Smooth muscle cell of the brain vasculature (primary cell): ENCODE measurements around the gene HBZ.
"Not testable (repeated sequence)": the region's sequence is repeated elsewhere in the genome, so short reads cannot be mapped to it uniquely, and the experiment has no call there.

ENCODE experiments used
- DNase-seq: peaks from one replicate; pipeline ENCODE4 v3.0.0-alpha.2; 2012; ENCODE audit warnings: low read depth, low spot score

Gene HBZ

DNA sequence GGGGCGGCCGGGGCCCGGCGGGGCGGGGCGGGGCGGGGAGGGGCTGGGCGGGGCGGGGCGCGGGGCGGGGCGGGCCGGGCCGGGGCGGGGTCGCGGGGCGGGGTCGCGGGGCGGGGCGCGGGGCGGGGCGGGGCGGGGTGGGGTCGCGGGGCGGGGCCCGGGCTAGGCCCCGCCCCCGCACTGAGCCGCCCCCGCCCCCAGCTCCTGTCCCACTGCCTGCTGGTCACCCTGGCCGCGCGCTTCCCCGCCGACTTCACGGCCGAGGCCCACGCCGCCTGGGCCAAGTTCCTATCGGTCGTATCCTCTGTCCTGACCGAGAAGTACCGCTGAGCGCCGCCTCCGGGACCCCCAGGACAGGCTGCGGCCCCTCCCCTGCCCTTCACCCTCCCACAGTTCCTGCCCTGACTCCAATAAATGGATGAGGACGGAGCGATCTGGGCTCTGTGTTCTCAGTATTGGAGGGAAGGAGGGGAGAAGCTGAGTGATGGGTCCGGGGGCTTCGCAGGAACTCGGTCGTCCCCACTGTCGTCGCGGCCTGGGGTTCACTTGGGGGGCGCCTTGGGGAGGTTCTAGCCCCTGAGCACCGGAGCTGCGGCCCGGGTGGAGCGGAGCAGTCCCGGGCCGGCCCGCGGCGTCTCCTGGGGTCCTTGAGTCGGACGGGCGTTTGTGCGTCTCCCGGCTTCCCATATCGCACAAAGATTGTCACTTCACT, 12.5 kb downstream of the HBZ start:
- DNase-seq, result no peak

DNA sequence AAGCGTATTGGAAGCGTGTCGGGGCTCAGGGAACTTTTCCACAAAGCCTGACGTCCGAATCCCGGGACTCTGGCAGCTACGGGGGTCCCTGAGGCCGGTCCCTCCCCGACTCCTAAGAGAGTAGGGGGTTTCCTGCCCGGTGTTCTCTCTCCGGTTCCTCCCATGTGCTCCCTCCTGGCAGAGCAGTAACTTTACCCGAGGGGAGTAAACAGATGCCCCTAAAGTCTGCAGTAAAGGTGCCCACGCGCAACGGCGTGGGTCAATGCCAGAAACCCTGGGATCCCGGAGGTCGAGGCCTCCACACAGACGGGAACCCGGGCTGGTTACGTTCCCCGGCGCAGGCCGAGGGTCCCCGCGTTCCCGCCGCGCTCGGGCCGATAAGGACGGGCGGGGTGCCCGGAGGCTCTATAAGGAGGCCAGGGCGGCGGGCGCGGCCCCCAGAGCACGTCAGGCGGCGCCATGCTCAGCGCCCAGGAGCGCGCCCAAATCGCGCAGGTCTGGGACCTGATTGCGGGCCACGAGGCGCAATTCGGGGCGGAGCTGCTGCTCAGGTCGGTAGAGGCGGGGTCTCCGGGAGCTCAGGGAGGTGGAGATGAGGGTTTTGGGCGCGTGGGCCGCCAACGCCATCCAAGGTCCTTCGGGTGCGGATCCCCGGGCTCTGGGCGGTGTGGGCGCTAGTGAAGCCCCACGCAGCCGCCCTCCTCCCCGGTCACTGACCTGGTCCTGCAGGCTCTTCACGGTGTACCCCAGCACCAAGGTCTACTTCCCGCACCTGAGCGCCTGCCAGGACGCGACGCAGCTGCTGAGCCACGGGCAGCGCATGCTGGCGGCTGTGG, 13.3 kb downstream of the HBZ start, which contains the start of gene HBM:
Gene HBM, plus strand, starts transcription at position 440 of the 836 bp plus-strand sequence. Its CDS starts 20 bp downstream, at position 460.
- DNase-seq, result no peak

DNA sequence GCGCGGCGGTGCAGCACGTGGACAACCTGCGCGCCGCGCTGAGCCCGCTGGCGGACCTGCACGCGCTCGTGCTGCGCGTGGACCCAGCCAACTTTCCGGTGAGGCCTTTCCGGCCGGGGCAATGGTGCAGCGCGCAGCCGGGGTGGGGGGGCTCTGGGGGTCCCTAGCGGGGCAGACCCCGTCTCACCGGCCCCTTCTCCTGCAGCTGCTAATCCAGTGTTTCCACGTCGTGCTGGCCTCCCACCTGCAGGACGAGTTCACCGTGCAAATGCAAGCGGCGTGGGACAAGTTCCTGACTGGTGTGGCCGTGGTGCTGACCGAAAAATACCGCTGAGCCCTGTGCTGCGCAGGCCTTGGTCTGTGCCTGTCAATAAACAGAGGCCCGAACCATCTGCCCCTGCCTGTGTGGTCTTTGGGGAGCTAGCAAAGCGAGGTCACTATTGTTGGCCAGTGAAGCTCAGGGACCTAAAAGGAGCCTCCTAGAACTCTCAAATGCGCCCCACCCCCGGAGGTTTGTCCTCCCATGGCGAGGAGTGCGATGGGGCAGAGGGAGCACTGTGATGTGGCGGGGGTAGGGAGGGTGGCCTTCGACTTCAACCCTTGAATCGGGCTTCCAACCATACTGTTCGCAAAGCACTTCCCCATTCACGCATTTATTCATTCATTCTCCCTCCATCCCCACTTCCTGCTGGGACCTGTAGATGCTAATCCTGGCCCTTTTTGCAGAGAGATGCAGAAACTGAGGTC, 14.1 kb downstream of the HBZ start:
- DNase-seq, result no peak

DNA sequence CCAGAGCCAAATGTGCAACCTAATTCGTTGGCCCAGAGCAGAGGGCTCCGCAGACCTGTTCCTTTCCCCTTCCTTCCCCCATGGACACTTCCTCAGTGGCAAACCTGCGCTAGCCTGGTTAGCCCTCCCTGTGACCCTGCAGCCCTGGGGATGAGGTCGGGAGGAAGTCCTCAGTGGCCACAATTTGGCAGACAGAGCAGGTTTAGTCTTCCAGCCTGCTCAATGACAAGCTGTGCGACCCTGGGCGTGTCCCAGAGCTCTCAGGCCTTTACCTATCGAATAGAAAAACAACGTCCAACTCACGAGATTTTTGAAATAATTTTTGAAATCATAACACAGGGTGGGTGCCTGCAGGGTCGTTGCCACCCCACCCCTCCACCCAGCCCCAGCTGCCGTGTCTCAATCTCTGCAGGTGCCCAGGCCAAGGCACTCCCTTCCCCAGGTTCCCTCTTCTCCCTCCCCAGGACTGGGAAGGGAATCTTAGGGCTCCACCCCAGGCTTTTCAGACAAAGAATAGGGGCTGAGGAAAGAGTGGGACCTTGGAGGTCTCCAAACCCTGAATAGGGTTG, 14.8 kb downstream of the HBZ start:
- no peak for DNase-seq

DNA sequence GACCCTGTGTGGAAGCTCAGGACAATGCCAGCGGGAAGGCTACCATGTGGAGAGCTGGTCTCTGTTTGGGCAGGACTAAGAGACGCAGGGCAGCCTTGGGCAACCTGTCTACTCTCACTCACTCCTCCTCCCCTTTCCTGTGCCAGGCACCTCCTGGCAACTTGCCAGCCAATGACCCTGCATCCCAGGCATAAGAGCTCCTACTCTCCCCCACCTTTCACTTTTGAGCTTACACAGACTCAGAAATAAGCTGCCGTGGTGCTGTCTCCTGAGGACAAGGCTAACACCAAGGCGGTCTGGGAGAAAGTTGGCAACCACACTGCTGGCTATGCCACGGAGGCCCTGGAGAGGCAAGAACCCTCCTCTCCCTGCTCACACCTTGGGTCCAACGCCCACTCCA, 16.0 kb downstream of the HBZ start:
- DNase-seq, result no peak

DNA sequence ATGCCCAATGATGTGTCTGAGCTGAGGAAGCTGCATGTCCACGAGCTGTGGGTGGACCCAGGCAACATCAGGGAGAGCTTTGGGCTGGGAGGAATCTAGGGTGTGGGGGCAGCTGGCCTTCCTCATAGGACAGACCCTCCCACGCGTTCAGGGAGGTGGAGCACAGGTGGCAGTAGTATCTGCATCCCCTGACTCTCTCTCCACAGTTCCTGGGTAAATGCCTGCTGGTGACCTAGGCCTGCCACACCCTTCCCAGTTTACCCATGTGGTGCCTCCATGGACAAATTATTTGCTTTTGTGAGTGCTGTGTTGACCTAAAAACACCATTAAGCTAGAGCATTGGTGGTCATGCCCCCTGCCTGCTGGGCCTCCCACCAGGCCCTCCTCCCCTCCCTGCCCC, 16.6 kb downstream of the HBZ start:
- DNase-seq, result no peak

DNA sequence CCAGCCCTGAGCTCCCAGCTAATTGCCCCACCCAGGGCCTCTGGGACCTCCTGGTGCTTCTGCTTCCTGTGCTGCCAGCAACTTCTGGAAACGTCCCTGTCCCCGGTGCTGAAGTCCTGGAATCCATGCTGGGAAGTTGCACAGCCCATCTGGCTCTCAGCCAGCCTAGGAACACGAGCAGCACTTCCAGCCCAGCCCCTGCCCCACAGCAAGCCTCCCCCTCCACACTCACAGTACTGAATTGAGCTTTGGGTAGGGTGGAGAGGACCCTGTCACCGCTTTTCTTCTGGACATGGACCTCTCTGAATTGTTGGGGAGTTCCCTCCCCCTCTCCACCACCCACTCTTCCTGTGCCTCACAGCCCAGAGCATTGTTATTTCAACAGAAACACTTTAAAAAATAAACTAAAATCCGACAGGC, 17.7 kb downstream of the HBZ start:
- DNase-seq, result not testable (repeated sequence)

GRCh38 chr16:170788-171187, 18.3 kb downstream of the HBZ start:
- no peak for DNase-seq

DNA sequence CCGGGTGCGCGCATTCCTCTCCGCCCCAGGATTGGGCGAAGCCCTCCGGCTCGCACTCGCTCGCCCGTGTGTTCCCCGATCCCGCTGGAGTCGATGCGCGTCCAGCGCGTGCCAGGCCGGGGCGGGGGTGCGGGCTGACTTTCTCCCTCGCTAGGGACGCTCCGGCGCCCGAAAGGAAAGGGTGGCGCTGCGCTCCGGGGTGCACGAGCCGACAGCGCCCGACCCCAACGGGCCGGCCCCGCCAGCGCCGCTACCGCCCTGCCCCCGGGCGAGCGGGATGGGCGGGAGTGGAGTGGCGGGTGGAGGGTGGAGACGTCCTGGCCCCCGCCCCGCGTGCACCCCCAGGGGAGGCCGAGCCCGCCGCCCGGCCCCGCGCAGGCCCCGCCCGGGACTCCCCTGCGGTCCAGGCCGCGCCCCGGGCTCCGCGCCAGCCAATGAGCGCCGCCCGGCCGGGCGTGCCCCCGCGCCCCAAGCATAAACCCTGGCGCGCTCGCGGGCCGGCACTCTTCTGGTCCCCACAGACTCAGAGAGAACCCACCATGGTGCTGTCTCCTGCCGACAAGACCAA, 20.0 kb downstream of the HBZ start, which contains the start of gene HBA2:
Gene HBA2, plus strand, starts transcription at position 503 of the 568 bp plus-strand sequence. Its CDS starts 37 bp downstream, at position 540.
- not testable (repeated sequence) for DNase-seq

GRCh38 chr16:173211-173854, 20.9 kb downstream of the HBZ start:
- not testable (repeated sequence) for DNase-seq

- DNase-seq, result not testable (repeated sequence)
These were observed 21.7 kb downstream of the HBZ start for GRCh38 chr16:173928-174769.

DNA sequence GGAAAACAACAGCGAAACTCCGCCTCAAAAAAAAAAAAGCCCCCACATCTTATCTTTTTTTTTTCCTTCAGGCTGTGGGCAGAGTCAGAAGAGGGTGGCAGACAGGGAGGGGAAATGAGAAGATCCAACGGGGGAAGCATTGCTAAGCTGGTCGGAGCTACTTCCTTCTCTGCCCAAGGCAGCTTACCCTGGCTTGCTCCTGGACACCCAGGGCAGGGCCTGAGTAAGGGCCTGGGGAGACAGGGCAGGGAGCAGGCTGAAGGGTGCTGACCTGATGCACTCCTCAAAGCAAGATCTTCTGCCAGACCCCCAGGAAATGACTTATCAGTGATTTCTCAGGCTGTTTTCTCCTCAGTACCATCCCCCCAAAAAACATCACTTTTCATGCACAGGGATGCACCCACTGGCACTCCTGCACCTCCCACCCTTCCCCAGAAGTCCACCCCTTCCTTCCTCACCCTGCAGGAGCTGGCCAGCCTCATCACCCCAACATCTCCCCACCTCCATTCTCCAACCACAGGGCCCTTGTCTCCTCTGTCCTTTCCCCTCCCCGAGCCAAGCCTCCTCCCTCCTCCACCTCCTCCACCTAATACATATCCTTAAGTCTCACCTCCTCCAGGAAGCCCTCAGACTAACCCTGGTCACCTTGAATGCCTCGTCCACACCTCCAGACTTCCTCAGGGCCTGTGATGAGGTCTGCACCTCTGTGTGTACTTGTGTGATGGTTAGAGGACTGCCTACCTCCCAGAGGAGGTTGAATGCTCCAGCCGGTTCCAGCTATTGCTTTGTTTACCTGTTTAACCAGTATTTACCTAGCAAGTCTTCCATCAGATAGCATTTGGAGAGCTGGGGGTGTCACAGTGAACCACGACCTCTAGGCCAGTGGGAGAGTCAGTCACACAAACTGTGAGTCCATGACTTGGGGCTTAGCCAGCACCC, 22.8 kb downstream of the HBZ start:
- no peak for DNase-seq

- not testable (repeated sequence) for DNase-seq
These were observed 23.6 kb downstream of the HBZ start for GRCh38 chr16:176006-176405.

- not testable (repeated sequence) for DNase-seq
These were observed 24.3 kb downstream of the HBZ start, which contains the start of gene HBA1 for GRCh38 chr16:176477-177382. HBA1 (plus strand) TSS chr16:176680; CDS start chr16:176717, 37 bp downstream.

DNA sequence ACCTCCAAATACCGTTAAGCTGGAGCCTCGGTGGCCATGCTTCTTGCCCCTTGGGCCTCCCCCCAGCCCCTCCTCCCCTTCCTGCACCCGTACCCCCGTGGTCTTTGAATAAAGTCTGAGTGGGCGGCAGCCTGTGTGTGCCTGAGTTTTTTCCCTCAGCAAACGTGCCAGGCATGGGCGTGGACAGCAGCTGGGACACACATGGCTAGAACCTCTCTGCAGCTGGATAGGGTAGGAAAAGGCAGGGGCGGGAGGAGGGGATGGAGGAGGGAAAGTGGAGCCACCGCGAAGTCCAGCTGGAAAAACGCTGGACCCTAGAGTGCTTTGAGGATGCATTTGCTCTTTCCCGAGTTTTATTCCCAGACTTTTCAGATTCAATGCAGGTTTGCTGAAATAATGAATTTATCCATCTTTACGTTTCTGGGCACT, 25.0 kb downstream of the HBZ start:
- no peak for DNase-seq

GRCh38 chr16:177981-178667, 25.7 kb downstream of the HBZ start:
- no peak for DNase-seq

GRCh38 chr16:178668-179015, 26.2 kb downstream of the HBZ start:
- no peak for DNase-seq
